ENCODE data around the gene PLEKHA3.

Gene PLEKHA3

DNA sequence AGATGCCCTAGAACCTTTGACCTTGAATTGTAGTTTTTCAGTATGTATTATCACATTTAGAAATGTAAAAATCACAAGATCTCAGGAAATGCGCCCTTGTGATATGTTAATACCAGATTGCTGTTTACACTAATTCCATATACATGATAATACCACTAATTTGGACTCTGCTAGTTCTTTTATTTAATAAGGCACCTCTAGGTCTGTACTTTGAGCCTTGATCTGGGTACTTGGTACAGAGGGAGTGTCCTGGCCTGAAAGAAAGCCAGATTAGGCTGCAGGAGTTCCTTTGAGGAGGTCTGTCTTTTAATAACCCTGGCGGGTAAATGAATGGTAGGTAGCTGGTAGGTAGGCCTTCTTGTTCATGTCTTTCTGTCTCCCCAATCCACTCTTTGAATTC is 26.3 kb downstream of the PLEKHA3 start:
- Histone ChIP-seq H3K9me2 (replicated peaks; ENCODE audit: insufficient read depth, low read length) (no peaks in the 10 kb centered on the region), H2AFZ (ENCODE audit: low read depth, low read length, severe bottlenecking) (no peak overlapping the region), H3K27ac (ENCODE audit: low read depth, low read length) (no peak overlapping the region), H3K9ac (ENCODE audit: low read length) (no peak overlapping the region), H3K27me3 (ENCODE audit: low read length) (no peaks in the 10 kb centered on the region), H3K36me3 (ENCODE audit: low read length) (peaks cover 36% of the 10 kb centered on the region), H3K4me3 (ENCODE audit: insufficient read depth, low read length, poor library complexity, severe bottlenecking) (no peak overlapping the region), H3K79me2 (ENCODE audit: insufficient read depth, low read length) (no peaks in the 10 kb centered on the region), H3K9me3 (ENCODE audit: insufficient read depth, low read length) (no peaks in the 10 kb centered on the region), H4K20me1 (ENCODE audit: low read depth, low read length) (no peaks in the 10 kb centered on the region), H3K4me2 (ENCODE audit: low read depth, low read length, poor library complexity, severe bottlenecking) (no peak overlapping the region), H3F3A (ENCODE audit: insufficient read depth) (no peaks in the 10 kb centered on the region)
- TF ChIP-seq, protein P1, sequence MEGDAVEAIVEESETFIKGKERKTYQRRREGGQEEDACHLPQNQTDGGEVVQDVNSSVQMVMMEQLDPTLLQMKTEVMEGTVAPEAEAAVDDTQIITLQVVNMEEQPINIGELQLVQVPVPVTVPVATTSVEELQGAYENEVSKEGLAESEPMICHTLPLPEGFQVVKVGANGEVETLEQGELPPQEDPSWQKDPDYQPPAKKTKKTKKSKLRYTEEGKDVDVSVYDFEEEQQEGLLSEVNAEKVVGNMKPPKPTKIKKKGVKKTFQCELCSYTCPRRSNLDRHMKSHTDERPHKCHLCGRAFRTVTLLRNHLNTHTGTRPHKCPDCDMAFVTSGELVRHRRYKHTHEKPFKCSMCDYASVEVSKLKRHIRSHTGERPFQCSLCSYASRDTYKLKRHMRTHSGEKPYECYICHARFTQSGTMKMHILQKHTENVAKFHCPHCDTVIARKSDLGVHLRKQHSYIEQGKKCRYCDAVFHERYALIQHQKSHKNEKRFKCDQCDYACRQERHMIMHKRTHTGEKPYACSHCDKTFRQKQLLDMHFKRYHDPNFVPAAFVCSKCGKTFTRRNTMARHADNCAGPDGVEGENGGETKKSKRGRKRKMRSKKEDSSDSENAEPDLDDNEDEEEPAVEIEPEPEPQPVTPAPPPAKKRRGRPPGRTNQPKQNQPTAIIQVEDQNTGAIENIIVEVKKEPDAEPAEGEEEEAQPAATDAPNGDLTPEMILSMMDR (IDR thresholded peaks at IDR 0.05; ENCODE audit: insufficient read depth, low read length, poor library complexity, severe bottlenecking) = no peak
- TF ChIP-seq EZH2phosphoT487 (conservative IDR thresholded peaks at IDR 0.05; ENCODE audit: low read length) = no peak

DNA sequence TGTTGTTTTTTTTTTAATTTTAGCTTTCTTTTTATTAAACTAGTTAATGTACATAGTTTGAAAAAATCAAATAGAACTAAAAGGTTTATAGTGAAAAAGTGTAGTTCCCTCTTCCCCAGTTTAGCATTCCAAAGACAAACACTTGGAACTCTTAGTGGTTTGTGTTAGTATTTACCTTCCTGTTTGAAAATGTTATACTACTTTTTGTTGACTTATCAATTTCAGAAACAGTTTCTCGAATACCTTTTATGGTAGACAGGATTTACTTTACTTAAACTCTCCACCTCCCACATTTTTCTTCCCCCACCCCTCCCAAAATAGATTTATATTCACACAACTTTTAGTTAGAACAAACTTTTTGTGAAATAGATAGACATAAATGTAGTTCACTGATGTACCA is 26.7 kb downstream of the PLEKHA3 start:
- Histone ChIP-seq H3K36me3 (ENCODE audit: low read length) (peaks cover 32% of the 10 kb centered on the region; the same call in 1 of the 2 replicates), H3K79me2 (ENCODE audit: insufficient read depth, low read length) (no peaks in the 10 kb centered on the region), H3K27ac (ENCODE audit: low read depth, low read length) (no peak overlapping the region), H3K9ac (ENCODE audit: low read length) (no peak overlapping the region), H3K9me3 (ENCODE audit: insufficient read depth, low read length) (no peaks in the 10 kb centered on the region), H4K20me1 (ENCODE audit: low read depth, low read length) (no peaks in the 10 kb centered on the region), H3K9me2 (replicated peaks; ENCODE audit: insufficient read depth, low read length) (no peaks in the 10 kb centered on the region), H3K4me3 (ENCODE audit: insufficient read depth, low read length, poor library complexity, severe bottlenecking) (no peak overlapping the region), H3K27me3 (ENCODE audit: low read length) (no peaks in the 10 kb centered on the region), H3F3A (ENCODE audit: insufficient read depth) (no peaks in the 10 kb centered on the region), H2AFZ (ENCODE audit: low read depth, low read length, severe bottlenecking) (no peak overlapping the region), H3K4me2 (ENCODE audit: low read depth, low read length, poor library complexity, severe bottlenecking) (no peak overlapping the region)
- TF ChIP-seq, protein P1 (IDR thresholded peaks at IDR 0.05; ENCODE audit: insufficient read depth, low read length, poor library complexity, severe bottlenecking) = no peak
- no peak for TF ChIP-seq EZH2phosphoT487 (conservative IDR thresholded peaks at IDR 0.05; ENCODE audit: low read length)

DNA sequence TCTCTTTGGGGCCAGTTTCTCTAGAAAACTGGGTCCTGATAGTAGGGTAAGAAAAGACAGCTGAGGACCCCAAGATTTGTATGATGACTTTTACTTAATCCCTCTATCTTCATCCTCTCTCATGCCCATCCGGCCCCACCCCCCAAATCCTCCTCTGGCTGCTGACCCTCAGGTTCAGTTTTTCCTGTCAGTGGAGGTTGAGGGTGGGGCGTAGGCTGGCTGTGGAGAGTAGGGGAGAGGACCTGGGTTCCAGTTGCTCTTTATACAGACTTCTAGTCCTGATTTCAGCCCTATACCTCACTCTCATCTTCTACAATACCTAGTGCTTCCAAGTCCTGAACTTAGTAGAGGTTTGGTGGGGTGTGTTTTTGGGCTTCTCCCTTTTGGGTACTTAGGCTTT is 28.4 kb downstream of the PLEKHA3 start:
- H4K20me1 ChIP-seq (ENCODE audit: low read depth, low read length) = no peaks in the 10 kb centered on the region
- H3K9me2 ChIP-seq (replicated peaks; ENCODE audit: insufficient read depth, low read length) = no peaks in the 10 kb centered on the region
- H3K27me3 ChIP-seq (ENCODE audit: low read length) = no peaks in the 10 kb centered on the region
- H3K79me2 ChIP-seq (ENCODE audit: insufficient read depth, low read length) = no peaks in the 10 kb centered on the region
- TF ChIP-seq, protein P1 (IDR thresholded peaks at IDR 0.05; ENCODE audit: insufficient read depth, low read length, poor library complexity, severe bottlenecking) = no peak
- TF ChIP-seq EZH2phosphoT487 (conservative IDR thresholded peaks at IDR 0.05; ENCODE audit: low read length) = no peak
- no peak overlapping the region for H3K9ac ChIP-seq (ENCODE audit: low read length)
- no peaks in the 10 kb centered on the region for H3K9me3 ChIP-seq (ENCODE audit: insufficient read depth, low read length)
- no peak overlapping the region for H3K27ac ChIP-seq (ENCODE audit: low read depth, low read length)
- no peak overlapping the region for H3K4me2 ChIP-seq (ENCODE audit: low read depth, low read length, poor library complexity, severe bottlenecking)
- H2AFZ ChIP-seq (ENCODE audit: low read depth, low read length, severe bottlenecking) = no peak overlapping the region
- H3F3A ChIP-seq (ENCODE audit: insufficient read depth) = no peaks in the 10 kb centered on the region
- no peak overlapping the region for H3K4me3 ChIP-seq (ENCODE audit: insufficient read depth, low read length, poor library complexity, severe bottlenecking)
- H3K36me3 ChIP-seq (ENCODE audit: low read length) = peaks cover 16% of the 10 kb centered on the region; the same call in 1 of the 2 replicates

All from SU-DHL-6 (cell line).